SKM-1 treated with dmso at 0.1 percent for 144 hours (cell line): ENCODE measurements around the gene CAPSL.
A peak's percentile ranks its signal among the peaks of the same experiment; 100 is the strongest.
"Not testable (repeated sequence)": the region's sequence is repeated elsewhere in the genome, so short reads cannot be mapped to it uniquely, and the experiment has no call there.

Experiments used
- DNase-seq: peaks from one replicate; lab custom pipeline; 2025; ENCODE audit not compliant: unreplicated experiment; lab: John Stamatoyannopoulos, UW

The CAPSL gene

DNA sequence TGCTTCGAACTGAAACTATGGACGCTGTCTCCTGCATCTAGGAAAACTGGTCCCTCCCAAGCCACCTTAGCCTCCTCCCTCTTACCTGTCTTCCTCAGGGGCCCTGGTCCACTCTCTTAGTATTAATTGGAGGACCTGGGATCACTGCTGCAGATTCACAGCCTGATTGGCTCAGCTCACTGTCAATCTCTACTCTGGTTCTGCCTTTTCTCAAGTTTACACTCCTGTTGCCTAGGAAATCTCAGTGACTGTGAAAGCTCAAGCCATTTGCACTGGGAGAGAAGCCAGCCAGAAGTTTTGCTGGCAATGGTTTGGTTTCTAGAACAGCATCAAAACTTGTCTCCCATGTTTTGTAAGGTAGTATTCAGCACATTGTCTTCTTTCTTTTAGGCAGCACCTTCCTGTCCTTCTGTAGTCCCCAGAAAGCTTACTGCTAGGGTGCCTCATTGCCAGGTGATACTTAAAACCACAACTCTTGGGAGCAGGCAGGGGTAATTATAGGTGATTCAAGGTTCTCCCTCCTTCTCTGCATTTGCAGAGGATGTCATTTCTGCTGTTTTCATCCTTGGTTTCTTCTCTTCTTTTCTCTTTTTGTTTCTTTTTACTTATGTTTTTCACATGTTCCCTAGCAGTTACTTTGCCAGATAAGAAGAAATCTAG lies at the start of gene CAPSL:
CAPSL (minus strand) TSS at position 55 of the 660 bp plus-strand sequence. CDS start 17,502 bp downstream, outside the sequence.
- DNase-seq, result no peak

DNA sequence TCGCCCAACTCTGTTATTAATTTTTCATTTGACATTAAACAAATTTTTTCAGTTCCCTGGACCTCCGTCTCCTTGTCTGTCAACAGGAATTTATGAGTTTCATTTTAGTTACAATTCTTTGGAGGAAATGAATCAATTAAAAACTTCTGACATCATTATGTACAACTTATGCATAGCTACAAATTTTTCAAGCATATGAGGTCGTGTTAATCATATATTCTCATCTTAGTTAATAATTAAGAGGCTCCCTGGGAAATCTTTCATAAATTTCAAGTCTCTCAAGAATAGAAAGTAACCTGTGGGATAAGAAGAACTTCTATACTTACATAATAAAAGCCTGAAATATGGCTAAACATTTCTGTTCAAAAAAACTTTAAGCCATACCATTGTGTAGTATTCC lies 49.4 kb upstream of the CAPSL start:
- no peak for DNase-seq

DNA sequence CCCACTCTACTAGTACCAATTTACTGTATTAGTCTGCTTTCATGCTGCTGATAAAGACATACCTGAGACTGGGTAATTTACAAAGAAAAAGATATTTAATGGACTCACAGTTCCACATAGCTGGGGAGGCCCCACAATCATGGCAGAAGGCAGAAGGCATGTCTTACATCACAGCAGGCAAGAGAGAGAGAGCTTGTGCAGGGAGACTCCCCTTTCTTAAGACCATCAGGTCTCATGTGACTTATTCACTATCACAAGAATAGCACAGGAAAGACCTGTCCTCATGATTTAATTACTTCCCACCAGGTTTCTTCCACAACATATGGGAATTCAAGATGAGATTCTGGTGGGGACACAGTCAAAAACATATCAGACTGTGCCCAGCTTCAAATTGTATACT lies 41.3 kb upstream of the CAPSL start:
- DNase-seq, result no peak

DNA sequence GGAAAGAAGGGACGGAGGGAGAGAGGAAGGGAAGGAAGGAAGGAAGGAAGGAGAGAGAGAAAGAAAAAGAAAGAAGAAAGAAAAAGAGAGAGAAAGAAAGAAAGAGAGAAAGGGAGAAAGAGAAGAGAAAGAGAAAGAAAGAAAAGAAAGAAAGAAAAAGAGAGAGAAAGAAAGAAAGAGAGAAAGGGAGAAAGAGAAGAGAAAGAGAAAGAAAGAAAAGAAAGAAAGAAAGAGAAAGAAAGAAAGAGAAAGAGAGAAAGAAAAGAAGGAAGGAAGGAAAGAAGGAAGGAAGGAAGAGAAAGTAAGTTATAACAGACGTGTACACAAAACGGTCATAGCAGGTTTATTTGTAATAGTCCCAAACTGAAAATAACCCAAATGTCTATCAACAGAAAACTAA lies 38.4 kb upstream of the CAPSL start:
- DNase-seq, result not testable (repeated sequence)

DNA sequence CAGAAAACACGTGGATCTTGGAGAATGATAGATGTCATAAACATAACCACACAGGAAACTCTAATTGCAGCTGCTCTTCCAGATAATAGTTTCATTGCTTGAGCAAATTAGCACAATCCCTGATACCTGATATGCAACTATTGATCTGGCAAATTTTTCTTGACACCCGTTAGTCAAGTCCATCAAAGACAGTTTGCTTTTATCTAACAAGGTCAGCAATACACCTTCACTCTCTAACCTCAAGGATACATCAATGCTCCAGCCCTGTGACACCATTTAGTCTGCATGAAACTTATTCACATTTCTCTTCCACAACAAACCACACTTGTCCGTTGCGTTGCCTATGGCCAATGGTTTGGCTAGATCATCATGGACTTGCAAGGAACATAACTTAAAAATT lies 36.1 kb upstream of the CAPSL start:
- DNase-seq, result no peak

DNA sequence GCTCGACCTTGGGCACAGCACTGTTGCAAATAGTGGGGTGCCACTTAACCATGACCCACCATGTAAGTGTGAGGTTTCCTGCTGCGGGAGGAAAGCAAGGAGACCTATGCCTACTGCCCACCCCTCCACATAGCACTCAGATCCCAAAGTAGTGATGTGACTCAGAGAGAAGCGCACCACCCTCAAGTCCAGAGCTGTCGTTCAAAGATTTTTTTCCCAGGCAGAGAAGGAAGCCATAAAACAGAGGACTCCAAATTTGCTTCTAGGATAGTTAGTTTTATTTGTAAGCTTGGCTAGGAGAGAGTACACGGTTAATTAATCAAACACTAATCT lies 33.4 kb upstream of the CAPSL start:
- DNase-seq, result no peak

DNA sequence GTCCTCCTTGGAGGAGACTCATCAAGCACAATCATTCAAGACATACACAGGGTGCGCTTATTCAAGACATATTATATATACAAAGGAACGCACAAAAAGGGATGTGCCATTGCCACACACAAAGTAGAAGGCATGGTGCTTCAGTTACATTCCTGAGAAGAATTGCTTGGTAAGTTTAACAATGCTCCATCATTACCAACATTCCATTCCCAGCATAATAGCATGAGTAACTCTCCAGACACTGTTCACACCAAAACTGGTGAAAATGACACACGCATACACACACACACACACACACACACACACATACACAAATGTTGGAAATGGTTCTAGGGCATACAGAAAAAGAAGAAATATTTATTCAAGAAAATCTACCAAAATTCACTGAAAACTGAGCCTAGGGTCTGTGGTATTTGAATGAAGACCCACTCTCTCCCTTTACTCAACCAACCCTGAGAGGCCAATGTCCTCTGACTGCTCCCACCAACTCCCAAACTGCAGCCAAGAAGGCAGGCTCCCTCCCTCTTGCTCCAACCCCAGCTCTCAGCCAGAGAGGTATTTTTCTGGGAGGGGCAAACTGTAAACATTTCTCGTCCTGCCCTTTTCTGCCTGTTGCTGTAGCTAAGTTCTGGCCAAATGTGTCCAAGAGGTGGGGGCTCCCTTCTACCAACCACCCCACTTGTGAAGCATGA lies 32.9 kb upstream of the CAPSL start:
- no peak for DNase-seq

DNA sequence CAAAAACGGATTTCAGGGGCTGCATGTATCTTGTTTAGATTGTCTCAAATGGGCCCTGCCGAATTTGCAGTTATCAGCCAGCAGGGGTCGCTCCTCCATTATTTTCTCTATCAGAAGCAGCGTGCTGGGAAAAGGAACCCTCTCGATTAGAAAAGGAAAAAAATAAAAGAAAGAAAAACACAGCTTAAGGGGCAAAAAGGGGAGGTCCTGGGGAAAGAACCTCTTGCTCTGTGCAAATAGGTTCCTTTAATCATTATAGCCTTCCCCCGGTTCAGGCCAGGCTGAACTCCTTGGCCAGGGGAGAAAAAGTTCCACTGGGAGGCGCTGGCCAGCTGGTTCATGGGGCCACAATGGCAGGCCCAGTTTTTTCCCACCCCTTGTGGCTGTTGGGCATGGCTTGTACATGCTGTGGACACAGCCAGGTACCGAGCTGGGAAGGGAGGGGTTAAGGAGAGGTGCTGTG lies 25.0 kb upstream of the CAPSL start:
- no peak for DNase-seq

DNA sequence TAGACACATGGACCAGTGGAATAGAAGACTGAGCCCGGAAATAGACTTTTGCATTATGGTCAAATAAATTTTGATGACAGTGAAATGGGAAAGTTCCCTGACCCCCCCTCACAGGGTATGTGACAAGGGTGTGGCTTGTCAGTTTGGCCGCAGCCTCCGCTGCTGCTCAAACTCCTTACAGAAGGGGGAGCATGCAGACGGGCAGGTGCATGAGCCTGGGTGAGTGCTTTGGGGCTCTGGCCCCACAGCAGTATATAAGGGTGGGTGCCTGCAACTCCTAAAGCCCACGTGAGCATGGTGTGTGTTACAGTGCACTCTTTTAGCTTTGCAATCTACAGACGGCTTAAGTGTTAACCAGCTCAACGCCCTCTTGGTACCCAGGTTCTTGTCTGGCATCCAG lies 21.9 kb upstream of the CAPSL start:
- DNase-seq, result no peak

DNA sequence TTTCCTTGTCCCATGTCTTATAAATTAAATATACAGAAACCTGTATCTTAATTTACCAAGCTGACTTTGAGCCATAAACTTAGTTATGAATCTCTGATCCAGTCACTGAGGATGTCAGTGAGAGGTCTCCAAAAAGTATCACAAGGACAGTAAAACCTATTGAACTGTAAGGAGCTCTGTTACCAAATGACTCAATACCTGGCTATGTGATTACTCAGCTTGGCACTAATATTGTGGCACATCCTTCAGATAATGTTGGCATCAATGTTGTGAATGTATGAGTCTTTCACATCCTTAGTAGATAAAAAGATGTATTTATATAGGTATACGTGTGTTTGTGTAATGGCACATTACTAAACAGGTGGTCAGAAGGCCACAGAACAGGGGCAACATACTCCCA lies 18.0 kb upstream of the CAPSL start:
- DNase-seq, result no peak

DNA sequence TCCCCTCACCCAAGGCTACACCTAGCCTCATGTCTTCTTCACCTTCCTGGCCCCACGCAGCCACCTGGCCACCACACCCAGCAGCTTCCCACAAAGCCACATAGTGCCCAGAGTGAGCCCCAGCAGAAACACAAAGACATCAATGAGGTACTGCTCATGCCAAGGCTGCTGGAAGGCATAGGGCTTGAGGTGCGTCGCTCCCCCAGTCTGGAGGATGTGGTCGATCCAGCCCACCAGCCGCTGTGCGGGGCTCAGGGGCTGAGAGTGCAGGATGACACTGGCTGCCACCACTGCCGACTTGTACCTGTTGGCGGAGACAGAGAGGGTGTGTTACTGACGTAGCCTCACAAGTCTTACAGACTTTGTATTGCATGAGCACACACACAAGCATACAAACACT lies 15.8 kb upstream of the CAPSL start:
- DNase-seq, result no peak

DNA sequence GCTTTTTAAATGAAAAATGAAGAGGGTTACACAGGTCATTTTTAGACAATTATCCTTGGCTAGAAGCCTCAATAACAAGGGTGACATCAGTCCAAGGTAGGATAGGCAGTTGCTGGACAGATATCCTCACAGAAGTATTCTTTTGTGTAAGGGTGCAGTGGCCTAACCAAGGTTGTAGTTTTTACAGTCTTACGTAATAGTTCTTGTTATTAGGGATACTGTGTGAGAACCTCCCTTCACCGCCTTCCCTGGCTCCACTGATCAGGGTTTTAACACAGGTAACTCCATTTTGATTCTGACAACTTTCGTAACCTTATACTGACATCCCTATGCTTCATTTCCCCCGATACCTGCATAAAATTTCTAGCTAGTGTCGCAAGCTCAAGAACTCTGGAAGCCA lies 8.7 kb upstream of the CAPSL start:
- no peak for DNase-seq

DNA sequence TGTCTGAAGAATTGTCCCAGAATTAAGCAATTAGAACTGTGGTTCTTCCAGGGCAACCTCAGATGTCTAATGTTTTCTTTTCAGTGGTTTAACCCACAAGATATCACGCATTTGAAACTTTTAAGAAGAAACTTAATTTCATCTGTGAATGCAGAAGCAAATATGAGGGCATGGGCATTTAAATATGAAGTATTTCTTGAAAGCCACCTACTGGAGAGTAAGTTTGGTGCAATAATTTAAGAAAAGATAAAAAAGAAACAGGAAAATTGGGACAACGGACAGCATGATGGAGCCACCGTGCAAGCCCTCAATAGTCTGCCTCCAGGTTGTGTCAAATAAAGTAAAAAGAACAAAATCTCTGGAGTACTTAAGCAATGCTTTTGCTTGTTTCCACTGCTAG lies 1.2 kb upstream of the CAPSL start:
- no peak for DNase-seq

DNA sequence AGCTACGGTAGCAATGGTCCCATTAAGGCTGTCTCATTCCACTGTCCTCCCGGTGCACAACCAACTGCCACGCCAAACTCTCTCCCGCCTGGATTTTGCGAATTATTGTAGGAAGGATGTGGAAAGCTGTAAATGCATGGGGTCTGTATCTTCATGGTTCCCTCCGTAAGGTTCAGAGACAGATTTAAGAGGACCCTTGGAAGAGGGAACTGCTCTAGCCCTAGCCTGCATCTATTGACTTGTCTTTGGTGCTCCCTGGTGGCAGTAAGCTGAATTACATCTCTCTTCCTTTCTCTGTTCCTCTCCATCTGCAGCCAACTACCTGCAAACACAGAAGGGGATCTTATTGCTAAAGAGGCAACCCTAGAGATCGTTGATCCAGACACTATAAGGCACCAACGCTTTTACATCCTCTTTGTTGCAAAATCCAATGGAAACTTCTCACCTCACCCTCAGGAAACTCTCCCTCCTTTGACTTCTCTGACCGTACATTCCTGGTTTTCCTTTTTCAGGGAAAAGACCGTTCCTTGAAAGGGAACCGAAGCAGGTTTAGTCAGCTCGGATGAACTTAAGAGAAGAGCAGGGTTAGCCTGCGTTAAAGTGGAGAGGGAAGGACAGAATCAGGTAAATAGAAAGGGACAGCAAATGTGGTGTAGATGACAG lies 11.9 kb downstream of the CAPSL start:
- DNase-seq, result peak; percentile 61

DNA sequence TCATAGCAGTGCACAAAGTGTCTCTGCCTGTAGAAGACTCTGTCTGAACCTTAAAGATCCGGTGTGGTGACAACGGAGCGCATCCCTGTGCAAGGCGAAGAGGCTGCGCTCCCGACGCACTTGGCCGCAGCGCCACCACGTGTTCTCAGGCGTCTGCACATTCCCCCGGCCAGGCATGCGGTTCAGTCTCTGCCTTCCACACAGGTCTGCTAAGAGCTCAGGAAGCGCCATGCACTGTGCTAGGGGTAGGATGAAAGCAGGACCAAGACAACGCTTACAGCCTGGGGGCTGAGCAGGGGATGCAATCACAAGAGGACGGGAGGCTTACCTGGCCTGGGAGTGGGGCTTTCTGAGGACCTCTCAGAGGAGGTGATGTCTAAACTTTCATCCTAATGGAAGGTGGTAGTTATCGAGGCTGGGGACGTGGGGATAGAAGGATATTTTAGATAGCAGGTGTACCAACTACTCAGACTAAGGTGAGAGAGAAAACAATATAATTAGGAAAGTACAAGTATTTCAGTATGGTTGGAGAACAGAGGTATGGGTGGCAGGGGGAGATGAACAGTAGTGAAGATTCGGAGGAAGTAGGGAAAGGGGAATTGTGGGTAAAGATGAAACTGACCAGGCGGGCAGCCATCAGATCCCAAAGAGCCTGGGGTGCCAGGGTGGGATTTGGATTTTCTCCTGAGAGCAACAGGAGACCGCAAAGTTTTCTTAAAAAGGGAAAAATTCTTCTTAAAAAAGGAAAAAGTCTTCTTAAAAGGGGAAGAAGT lies 13.3 kb downstream of the CAPSL start:
- peak; percentile 61 for DNase-seq

DNA sequence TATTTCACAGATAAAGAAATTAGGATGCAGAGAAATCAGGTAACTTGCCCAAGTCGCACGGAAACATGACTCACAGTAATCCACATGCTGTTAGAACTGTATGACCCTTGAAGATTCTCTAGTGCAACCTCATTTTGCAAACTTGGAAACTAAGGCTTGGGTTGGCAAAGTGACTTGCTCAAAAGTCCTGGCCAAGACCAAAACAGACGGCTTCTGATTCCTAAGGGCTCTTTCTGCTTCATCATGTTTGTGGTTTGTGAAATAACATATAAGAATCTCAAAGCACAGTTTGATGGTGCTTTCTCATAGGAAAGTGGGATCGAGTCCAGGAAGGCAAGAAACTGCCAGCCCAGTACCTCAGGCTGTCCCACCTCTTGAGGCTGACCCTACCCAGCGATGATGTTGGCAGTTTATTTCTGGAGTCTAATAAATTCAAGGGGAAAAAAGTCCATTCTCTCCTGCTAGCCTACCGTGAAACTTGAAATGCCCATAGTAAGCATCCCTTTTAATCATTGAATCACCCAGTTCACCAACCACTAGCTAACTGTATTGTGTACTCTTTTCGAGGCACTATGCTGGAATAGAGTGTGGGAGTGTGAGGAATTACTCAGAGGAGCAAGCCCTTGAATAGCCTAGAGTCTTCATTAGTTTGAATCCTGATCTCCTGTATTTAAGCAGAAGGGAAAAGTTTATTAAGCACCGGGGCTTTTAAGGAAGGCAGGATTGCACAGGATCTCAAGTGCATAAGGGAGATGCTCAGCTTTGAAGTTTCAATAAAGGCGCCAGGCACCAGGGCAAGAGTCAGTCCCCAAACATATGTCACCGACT lies 14.1 kb downstream of the CAPSL start:
- no peak for DNase-seq

DNA sequence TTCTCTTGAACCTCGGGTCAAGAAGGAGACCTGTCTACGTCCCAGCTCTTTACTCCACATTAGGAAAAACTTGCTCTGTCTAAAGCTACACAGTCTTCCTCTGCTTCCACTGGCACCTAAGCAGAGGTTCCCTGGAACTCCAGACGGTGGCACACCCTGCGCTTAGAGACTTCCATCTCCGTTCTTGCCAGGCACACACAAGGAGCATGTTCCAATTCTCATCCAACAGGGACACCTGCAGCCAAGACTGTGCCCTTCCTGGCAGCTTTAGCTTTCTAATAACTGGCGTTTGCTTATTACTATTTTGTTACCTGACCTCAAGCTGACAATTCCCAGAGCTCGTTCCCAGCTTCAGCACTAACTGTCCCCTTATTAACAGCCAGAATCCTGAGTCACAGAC lies 16.0 kb downstream of the CAPSL start:
- DNase-seq, result no peak

DNA sequence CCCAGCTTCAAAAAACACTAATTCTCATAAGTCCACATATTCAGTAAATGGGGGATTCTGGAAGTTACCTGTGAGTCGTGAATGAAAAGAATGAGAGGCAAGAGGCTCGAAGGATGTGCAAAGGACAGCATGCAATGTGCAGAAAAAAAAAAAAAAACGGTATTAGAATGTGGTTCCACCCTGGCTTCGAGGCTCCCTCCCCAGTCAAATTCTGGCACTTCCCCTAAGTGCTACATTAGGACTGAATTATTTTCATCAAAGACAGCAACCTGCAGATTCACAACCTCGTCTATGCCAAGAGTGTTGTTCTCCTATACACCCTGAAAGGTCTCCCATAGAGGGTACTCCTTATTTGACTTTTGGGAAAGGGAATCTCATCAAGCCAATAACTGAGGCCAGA lies 16.5 kb downstream of the CAPSL start:
- no peak for DNase-seq

DNA sequence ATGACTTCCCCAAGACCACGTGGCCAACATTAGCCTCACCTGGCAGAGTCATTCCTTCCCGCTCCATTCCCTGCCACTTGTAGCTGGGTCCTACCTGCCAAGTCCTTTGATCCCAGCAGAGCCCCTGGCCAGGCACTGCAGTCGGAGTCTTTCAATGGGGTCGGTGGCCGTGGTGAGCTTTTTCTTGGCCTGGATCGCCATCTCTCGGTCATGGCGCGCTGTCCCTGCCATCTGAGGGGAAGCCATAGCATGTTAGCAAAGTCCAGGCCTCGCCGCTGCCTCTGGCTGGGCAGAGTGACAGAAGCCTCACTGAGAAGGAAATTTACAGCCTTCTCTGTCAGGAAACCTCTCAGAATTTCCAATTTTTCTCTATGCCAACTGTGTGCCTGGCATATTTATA lies 17.5 kb downstream of the CAPSL start:
- DNase-seq, result no peak

DNA sequence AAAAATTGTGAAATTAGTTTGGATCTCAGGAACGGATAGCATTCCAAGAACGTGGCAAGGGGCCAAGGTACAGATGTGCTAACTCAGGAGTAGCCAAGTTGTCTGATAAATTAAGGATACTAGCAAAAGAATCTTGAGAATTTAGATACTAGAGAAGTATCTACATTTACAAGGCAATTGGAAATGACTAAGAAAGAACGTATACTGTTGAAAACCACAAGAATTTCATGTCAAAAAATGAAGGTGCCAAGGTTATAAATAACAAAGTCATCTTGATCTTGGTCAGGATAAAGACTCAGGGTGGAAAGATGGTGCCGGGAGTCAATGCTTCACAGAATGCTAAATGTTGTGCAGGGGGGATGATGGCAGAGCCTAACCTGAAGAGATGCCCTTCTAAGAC lies 19.2 kb downstream of the CAPSL start:
- no peak for DNase-seq

DNA sequence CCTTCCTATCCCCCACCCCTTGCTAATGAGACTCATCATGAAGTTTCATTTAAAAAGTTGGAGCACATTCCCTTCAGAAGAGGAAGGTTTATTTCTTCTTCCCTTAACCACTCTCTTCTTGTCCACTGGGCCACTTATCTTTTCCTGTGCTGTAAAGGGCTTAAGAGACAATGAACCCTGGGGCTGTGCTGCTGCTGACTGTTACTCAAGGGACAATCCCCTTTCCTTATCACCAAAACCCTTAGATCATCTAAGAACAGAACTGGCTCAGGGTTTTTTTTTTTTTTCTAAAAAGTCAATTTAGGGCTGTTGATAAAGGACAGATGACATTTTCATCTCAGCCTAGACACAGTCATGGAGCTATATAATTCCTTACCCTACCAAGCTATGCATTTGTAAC lies 29.6 kb downstream of the CAPSL start:
- no peak for DNase-seq
